ENCODE measurements around the gene GAREM1. TPM values are rescaled to one million over a fixed set of nuclear protein-coding genes. Genes with fewer than 3 reads are reported as not detected.

GAREM1 gene
- total and polyA plus RNA-seq, 9 of the 15 experiments (the other 6 are each of a cell fraction or from before 2014, with no cell fraction given): 0.03 to 0.33 (median 0.07) TPM; not detected in 1

DNA sequence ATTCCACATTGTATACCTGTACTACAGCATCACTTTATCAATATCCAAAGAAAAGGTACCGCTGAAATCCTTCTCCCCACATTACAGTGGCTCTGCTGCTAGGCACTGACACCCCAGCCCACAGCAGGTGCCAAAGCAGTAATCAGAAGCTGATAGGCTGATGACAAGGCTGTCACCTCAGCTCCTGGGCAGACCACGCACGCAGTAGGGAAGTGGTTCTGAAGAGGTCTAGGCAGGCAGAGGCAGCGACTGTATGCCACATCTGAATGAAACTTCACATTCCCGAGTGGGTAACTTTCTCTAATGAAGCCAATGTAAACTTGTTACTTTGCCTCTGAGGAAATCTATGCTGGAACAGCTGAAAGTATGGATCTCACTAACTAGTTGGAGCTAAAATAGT is 167.9 kb downstream of the GAREM1 start:
- no peak for ATAC-seq

More for the DNA sequence above, 167.9 kb downstream of the GAREM1 start:
- no peak overlapping the region for H3K4me2 ChIP-seq (ENCODE audit: insufficient read depth, low read length)
- no peak overlapping the region for H3K27ac ChIP-seq (ENCODE audit: extremely low read depth, low read depth, low read length)
- in situ Hi-C loops (cut with MboI) (no loop called here), intact Hi-C loops (cut with micrococcal nuclease) (no loop called here)
- H2AFZ ChIP-seq (ENCODE audit: low read depth, low read length): no peak overlapping the region
- no peaks in the 10 kb centered on the region for H3K4me1 ChIP-seq (replicated peaks in 1 of 2; ENCODE audit: control insufficient read depth in 2 of 2, insufficient read depth in 2 of 2, low read length in 2 of 2)
- ChIA-PET CTCF (ENCODE audit: low intra/inter-chr PET ratio) (no interaction called here), POLR2A (no interaction called here)
- no peaks in the 10 kb centered on the region for H4K20me1 ChIP-seq (replicated peaks; ENCODE audit: control insufficient read depth, insufficient read depth, low read length)
- no peaks in the 10 kb centered on the region for H3K36me3 ChIP-seq (ENCODE audit: control insufficient read depth, insufficient read depth, low read length)
- BruUV-seq (replicated peaks): no TSS peak
- H3K9me1 ChIP-seq (ENCODE audit: control insufficient read depth, insufficient read depth, low read length): no peaks in the 10 kb centered on the region
- H3K4me3 ChIP-seq: no peak overlapping the region
- no peak for DNase-seq (ENCODE audit: extremely low read depth in 1 of 4, low spot score in 3 of 4)
- H3K27me3 ChIP-seq (ENCODE audit: control insufficient read depth in 2 of 2, insufficient read depth in 2 of 2, low read length in 2 of 2): no peaks in the 10 kb centered on the region
- H3K9me3 ChIP-seq (replicated peaks; ENCODE audit: control insufficient read depth, insufficient read depth, low read depth, low read length): no peaks in the 10 kb centered on the region
- no peak for FAIRE-seq
- no peaks in the 10 kb centered on the region for H3K79me2 ChIP-seq (ENCODE audit: control insufficient read depth, insufficient read depth, low read length)
- WGBS (ENCODE audit: insufficient coverage, low coverage, missing lambda C conversion rate): 0% methylated on average over 5 of the region's 5 CpGs
- no peak overlapping the region for H3K9ac ChIP-seq (ENCODE audit: insufficient read depth in 1 of 2, low read depth in 2 of 2, low read length in 2 of 2)
- TF ChIP-seq PHTF2 (CRISPR knock-in tag; IDR thresholded peaks at IDR 0.05) (no peak), SRF (CRISPR knock-in tag; IDR thresholded peaks at IDR 0.05) (no peak), HNRNPLL (IDR thresholded peaks at IDR 0.05; ENCODE audit: low read depth, low read length, poor library complexity, severe bottlenecking) (no peak), CHD4 (IDR thresholded peaks at IDR 0.05; ENCODE audit: insufficient read depth, insufficient replicate concordance, low read depth, low read length, poor library complexity, severe bottlenecking) (no peak), SIN3A (IDR thresholded peaks at IDR 0.05; ENCODE audit: borderline replicate concordance in 2 of 2, control insufficient read depth in 1 of 2, low read depth in 2 of 2, low read length in 2 of 2) (no peak), ZSCAN32 (CRISPR knock-in tag; IDR thresholded peaks at IDR 0.05) (no peak), ZZZ3 (IDR thresholded peaks at IDR 0.05) (no peak)
- TF ChIP-seq, protein P1, sequence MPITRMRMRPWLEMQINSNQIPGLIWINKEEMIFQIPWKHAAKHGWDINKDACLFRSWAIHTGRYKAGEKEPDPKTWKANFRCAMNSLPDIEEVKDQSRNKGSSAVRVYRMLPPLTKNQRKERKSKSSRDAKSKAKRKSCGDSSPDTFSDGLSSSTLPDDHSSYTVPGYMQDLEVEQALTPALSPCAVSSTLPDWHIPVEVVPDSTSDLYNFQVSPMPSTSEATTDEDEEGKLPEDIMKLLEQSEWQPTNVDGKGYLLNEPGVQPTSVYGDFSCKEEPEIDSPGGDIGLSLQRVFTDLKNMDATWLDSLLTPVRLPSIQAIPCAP (CRISPR knock-in tag; IDR thresholded peaks at IDR 0.05; ENCODE audit: borderline replicate concordance): no peak
- TF ChIP-seq, protein P2, sequence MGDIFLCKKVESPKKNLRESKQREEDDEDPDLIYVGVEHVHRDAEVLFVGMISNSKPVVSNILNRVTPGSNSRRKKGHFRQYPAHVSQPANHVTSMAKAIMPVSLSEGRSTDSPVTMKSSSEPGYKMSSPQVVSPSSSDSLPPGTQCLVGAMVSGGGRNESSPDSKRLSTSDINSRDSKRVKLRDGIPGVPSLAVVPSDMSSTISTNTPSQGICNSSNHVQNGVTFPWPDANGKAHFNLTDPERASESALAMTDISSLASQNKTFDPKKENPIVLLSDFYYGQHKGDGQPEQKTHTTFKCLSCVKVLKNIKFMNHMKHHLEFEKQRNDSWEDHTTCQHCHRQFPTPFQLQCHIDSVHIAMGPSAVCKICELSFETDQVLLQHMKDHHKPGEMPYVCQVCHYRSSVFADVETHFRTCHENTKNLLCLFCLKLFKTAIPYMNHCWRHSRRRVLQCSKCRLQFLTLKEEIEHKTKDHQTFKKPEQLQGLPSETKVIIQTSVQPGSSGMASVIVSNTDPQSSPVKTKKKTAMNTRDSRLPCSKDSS (IDR thresholded peaks at IDR 0.05; ENCODE audit: low read depth, partially characterized antibody): no peak
- TF ChIP-seq, protein P3, sequence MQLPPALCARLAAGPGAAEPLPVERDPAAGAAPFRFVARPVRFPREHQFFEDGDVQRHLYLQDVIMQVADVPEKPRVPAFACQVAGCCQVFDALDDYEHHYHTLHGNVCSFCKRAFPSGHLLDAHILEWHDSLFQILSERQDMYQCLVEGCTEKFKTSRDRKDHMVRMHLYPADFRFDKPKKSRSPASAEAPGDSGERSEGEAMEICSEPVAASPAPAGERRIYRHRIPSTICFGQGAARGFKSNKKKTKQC (CRISPR knock-in tag; IDR thresholded peaks at IDR 0.05): no peak
- TF ChIP-seq, protein P4, sequence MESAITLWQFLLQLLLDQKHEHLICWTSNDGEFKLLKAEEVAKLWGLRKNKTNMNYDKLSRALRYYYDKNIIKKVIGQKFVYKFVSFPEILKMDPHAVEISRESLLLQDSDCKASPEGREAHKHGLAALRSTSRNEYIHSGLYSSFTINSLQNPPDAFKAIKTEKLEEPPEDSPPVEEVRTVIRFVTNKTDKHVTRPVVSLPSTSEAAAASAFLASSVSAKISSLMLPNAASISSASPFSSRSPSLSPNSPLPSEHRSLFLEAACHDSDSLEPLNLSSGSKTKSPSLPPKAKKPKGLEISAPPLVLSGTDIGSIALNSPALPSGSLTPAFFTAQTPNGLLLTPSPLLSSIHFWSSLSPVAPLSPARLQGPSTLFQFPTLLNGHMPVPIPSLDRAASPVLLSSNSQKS (CRISPR knock-in tag; IDR thresholded peaks at IDR 0.05): no peak
- TF ChIP-seq, protein P5, sequence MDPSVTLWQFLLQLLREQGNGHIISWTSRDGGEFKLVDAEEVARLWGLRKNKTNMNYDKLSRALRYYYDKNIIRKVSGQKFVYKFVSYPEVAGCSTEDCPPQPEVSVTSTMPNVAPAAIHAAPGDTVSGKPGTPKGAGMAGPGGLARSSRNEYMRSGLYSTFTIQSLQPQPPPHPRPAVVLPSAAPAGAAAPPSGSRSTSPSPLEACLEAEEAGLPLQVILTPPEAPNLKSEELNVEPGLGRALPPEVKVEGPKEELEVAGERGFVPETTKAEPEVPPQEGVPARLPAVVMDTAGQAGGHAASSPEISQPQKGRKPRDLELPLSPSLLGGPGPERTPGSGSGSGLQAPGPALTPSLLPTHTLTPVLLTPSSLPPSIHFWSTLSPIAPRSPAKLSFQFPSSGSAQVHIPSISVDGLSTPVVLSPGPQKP (CRISPR knock-in tag; IDR thresholded peaks at IDR 0.05): no peak
